PFSK-1 (cell line): Measurements from ENCODE around the gene CNTNAP2.

Experiments used
- FOXP2 ChIP-seq: optimal IDR thresholded peaks from 2 replicates; pipeline ENCODE3; 2011; ENCODE audit warnings: borderline replicate concordance, control low read depth, inconsistent platforms; ENCODE audit not compliant: insufficient read depth; ENCODE audit errors: extremely low read length, extremely low read depth
- POLR2AphosphoS5 ChIP-seq: IDR thresholded peaks from 2 replicates; pipeline ENCODE4 v1.6.1; 2012; ENCODE audit warnings: low read depth, mild to moderate bottlenecking, control low read depth, low read length, moderate library complexity
- SIN3A ChIP-seq: IDR thresholded peaks from 2 replicates; pipeline ENCODE4 v1.6.1; 2012; ENCODE audit warnings: mild to moderate bottlenecking, low read length, moderate library complexity, borderline replicate concordance; ENCODE audit not compliant: insufficient read depth
- TAF1 ChIP-seq: IDR thresholded peaks from 2 replicates; pipeline ENCODE4 v1.6.1; 2012; ENCODE audit warnings: low read length, control low read depth, borderline replicate concordance; ENCODE audit not compliant: insufficient read depth
- TF ChIP-seq, protein P1 (sequence below), 2 experiments: IDR thresholded peaks; 2 replicates each; pipeline versions ENCODE4 v1.6.1 to v1.8.0; 2011 to 2012; ENCODE audit warnings: low read depth in 2 of 2, low read length in 2 of 2, control low read depth in 1 of 2, inconsistent platforms in 1 of 2, mild to moderate bottlenecking in 1 of 2, moderate library complexity in 1 of 2; ENCODE audit not compliant: insufficient read depth in 1 of 2

The CNTNAP2 gene

GRCh38 chr7:147151661-147152060, 1035.1 kb downstream of the CNTNAP2 start:
- TF ChIP-seq POLR2AphosphoS5 (no peak), SIN3A (no peak), TAF1 (no peak), FOXP2 (no peak)
- TF ChIP-seq, protein P1, sequence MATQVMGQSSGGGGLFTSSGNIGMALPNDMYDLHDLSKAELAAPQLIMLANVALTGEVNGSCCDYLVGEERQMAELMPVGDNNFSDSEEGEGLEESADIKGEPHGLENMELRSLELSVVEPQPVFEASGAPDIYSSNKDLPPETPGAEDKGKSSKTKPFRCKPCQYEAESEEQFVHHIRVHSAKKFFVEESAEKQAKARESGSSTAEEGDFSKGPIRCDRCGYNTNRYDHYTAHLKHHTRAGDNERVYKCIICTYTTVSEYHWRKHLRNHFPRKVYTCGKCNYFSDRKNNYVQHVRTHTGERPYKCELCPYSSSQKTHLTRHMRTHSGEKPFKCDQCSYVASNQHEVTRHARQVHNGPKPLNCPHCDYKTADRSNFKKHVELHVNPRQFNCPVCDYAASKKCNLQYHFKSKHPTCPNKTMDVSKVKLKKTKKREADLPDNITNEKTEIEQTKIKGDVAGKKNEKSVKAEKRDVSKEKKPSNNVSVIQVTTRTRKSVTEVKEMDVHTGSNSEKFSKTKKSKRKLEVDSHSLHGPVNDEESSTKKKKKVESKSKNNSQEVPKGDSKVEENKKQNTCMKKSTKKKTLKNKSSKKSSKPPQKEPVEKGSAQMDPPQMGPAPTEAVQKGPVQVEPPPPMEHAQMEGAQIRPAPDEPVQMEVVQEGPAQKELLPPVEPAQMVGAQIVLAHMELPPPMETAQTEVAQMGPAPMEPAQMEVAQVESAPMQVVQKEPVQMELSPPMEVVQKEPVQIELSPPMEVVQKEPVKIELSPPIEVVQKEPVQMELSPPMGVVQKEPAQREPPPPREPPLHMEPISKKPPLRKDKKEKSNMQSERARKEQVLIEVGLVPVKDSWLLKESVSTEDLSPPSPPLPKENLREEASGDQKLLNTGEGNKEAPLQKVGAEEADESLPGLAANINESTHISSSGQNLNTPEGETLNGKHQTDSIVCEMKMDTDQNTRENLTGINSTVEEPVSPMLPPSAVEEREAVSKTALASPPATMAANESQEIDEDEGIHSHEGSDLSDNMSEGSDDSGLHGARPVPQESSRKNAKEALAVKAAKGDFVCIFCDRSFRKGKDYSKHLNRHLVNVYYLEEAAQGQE (IDR thresholded peaks at IDR 0.05; ENCODE audit: insufficient read depth in 1 of 2, low read depth in 2 of 2, low read length in 2 of 2), result no peak

- TF ChIP-seq SIN3A (no peak), TAF1 (no peak), POLR2AphosphoS5 (no peak), FOXP2 (no peak)
- TF ChIP-seq, protein P1 (IDR thresholded peaks at IDR 0.05; ENCODE audit: insufficient read depth in 1 of 2, low read depth in 2 of 2, low read length in 2 of 2), result no peak
Measured at GRCh38 chr7:147153571-147153970, 1037.0 kb downstream of the CNTNAP2 start.

DNA sequence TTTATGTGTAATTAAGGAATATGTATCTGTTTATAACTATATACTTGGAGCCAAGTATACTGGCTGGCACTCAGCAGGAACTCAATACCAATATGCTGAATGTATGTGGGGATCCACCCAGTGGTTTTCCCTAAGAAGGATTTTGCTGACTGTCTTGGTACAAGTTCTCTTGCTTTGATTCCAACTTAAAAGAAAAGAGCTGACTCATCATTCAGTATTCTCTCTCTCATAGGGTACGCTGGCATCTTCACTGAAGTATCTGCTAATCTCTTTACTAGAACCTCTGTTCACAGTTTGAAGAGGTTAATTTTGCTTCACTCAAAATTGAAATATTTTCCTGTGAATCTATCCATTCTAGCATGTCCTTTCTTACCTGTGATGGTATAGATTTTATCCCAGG, 1044.8 kb downstream of the CNTNAP2 start:
- TF ChIP-seq, protein P1 (IDR thresholded peaks at IDR 0.05; ENCODE audit: insufficient read depth in 1 of 2, low read depth in 2 of 2, low read length in 2 of 2), result no peak
- no peak for TF ChIP-seq TAF1
- TF ChIP-seq FOXP2, result no peak
- no peak for TF ChIP-seq POLR2AphosphoS5
- TF ChIP-seq SIN3A, result no peak

DNA sequence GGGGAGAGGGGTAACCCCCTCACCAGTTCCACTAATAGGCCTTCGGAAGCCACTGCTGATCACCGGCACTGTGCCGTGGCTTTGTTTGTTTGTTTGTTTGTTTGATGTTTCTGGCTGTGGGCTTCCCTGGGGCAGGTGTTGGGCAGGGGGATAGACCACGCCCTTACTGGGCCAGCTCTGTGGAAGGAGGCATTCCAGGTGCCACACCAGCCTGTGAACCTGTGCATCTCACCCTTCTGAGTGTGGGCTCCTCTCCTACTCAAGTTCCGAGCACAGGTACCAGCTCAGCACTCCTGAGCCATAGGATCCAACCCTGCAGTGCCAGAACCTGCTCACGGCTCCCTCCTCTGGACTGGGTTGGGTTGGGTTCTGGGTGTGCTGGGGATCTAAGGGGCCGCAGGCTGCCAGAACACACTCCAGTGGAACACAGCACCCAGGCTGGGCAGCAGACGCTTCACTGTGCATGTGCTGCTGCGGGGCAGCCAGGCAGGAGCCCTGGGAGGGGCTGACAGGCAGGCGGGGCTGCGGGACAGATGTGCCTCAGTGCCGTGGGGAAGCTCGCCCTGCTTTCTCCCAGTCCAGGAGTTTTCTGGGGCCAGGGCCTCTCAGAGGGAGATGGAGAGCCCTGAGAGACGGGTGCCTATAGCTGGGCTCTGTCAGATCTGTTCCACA, 1053.9 kb downstream of the CNTNAP2 start:
- TF ChIP-seq, protein P1 (IDR thresholded peaks at IDR 0.05; ENCODE audit: insufficient read depth in 1 of 2, low read depth in 2 of 2, low read length in 2 of 2), result no peak
- TF ChIP-seq SIN3A (no peak), POLR2AphosphoS5 (no peak), TAF1 (no peak)
